ENCODE results near the gene SPATS2L.

SPATS2L gene

GRCh38 chr2:200378652-200379290 is 72.3 kb downstream of the SPATS2L start:
- no peak for DNase-seq (ENCODE audit: low read depth)

- no peak for DNase-seq (ENCODE audit: low read depth)
Measured at GRCh38 chr2:200379481-200380090, 73.1 kb downstream of the SPATS2L start.

GRCh38 chr2:200380091-200380561 is 73.6 kb downstream of the SPATS2L start:
- no peak for DNase-seq (ENCODE audit: low read depth)

- no peak for DNase-seq (ENCODE audit: low read depth)
Measured at GRCh38 chr2:200380833-200381542, 74.5 kb downstream of the SPATS2L start.

- DNase-seq (ENCODE audit: low read depth), result no peak
Measured at GRCh38 chr2:200382874-200383273, 76.4 kb downstream of the SPATS2L start.

GRCh38 chr2:200383380-200384110 is 77.1 kb downstream of the SPATS2L start:
- no peak for DNase-seq (ENCODE audit: low read depth)

GRCh38 chr2:200385063-200385635 is 78.7 kb downstream of the SPATS2L start:
- no peak for DNase-seq (ENCODE audit: low read depth)

GRCh38 chr2:200393191-200393590 is 86.7 kb downstream of the SPATS2L start:
- DNase-seq (ENCODE audit: low read depth), result no peak

- no peak for DNase-seq (ENCODE audit: low read depth)
Measured at GRCh38 chr2:200394045-200394444, 87.6 kb downstream of the SPATS2L start.

GRCh38 chr2:200396781-200397242 is 90.3 kb downstream of the SPATS2L start:
- no peak for DNase-seq (ENCODE audit: low read depth)

GRCh38 chr2:200397785-200398184 is 91.3 kb downstream of the SPATS2L start:
- no peak for DNase-seq (ENCODE audit: low read depth)

- no peak for DNase-seq (ENCODE audit: low read depth)
Measured at GRCh38 chr2:200399046-200399445, 92.6 kb downstream of the SPATS2L start.

GRCh38 chr2:200399636-200400035 is 93.1 kb downstream of the SPATS2L start:
- DNase-seq (ENCODE audit: low read depth), result no peak

GRCh38 chr2:200403814-200404213 is 97.3 kb downstream of the SPATS2L start:
- DNase-seq (ENCODE audit: low read depth), result no peak

GRCh38 chr2:200404615-200405014 is 98.1 kb downstream of the SPATS2L start:
- no peak for DNase-seq (ENCODE audit: low read depth)

- DNase-seq (ENCODE audit: low read depth), result no peak
Measured at GRCh38 chr2:200405599-200406298, 99.3 kb downstream of the SPATS2L start.

GRCh38 chr2:200406379-200406778 is 99.9 kb downstream of the SPATS2L start:
- DNase-seq (ENCODE audit: low read depth), result no peak

GRCh38 chr2:200408428-200409316 is 102.2 kb downstream of the SPATS2L start:
- no peak for DNase-seq (ENCODE audit: low read depth)

GRCh38 chr2:200411831-200412230 is 105.3 kb downstream of the SPATS2L start:
- DNase-seq (ENCODE audit: low read depth), result no peak

GRCh38 chr2:200414367-200414766 is 107.9 kb downstream of the SPATS2L start:
- no peak for DNase-seq (ENCODE audit: low read depth)
